ENCODE results near the gene GPHN.

The GPHN gene

DNA sequence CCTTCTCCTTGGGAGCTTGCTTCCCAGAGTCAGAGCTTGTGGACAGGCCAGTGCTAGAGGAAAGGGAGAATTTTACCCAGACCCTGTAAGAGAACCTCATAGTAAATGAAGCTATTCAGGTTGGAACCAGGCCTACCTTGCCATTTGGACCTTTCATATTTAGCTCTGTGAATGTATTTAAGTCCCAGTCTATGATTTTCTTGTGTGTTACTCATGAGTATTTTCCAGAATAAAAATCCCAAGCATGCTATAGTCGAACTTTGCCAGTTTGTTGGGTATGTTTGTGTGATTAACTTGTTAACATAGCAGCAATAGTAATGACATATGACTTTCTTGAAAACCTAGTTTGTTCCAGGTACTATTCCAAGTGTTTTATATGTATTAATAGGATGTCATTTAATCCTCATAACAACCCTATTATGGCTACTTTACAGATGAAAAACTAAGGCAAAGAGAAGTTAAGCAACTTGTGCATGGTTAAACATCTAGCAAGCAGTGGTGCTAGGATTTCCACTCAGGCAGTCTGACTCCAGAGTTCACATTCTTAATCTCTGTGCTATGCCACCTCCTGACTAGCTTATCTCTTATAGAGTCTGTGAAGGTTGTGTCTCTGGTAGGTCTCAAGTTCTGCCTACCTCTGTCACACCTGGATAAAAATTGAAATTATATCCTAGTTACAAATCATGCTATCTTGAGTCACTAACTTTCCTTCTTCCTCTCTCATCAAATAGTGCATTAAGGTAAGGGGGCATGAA is 633.4 kb downstream of the GPHN start:
- DNase-seq (ENCODE audit: low read depth, low spot score), result no peak

DNA sequence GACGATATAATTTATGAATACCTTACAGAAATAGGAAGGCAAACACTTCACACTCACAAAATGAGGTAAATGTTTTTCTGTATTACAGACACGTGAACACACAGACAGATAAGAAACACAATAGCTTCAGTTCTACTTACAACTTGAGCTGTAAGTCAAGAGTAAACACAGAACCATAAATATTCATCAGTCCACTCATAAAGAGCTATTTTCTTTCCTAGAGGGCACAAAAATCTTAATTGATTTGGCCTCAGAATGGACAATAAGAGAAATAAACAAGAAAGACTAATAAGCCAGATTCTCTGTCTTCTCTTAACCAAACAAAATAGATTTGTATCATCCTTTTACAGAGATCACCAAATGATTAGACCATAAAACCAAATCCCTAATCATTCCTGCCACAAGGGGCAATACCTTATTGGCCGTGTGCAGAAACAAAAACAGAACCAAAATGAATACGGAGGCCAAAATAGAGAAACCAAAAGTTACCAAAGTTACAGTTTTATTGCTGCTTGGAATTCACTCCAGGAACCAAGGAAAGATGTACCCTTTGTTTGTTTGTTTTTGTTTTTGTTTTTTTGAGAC is 643.2 kb downstream of the GPHN start:
- DNase-seq (ENCODE audit: low read depth, low spot score), result no peak

DNA sequence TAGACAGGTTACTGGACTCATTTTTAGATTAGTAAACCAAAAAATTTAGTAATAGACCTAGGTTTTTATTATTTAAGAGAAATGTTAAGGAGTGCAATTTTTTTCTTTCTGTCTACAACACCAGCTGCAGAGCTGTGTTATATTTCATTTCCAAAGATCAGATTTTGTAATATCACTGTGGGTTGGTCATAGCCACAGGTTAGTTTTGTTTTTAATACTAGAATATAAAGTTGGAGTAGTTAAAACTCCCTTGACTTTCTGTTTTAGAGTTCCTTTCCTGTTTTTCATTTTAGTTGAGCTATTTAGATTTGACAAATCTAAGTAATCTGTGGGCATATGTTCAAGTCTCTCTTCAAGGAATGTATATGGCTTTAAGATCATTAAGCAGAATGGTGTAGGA is 650.6 kb downstream of the GPHN start:
- DNase-seq (ENCODE audit: low read depth, low spot score), result no peak

DNA sequence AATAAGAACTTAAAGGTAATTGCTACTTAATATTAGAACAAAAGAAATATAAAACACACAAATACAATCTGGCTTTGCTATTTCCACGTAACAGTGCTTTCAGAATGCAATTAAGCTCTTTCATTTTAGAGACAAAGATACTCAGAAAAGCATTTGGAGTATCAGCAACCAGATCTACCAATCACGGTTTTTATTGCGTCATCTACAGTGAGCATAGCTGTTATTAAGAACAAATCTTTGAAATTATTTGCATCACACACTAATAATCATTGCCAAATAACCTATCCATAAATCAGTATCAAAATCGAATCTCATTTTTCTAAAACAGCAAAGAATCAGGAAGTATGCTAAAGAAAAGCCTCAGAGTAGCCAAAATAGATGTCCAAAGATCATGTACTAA is 654.4 kb downstream of the GPHN start:
- DNase-seq (ENCODE audit: low read depth, low spot score), result no peak

DNA sequence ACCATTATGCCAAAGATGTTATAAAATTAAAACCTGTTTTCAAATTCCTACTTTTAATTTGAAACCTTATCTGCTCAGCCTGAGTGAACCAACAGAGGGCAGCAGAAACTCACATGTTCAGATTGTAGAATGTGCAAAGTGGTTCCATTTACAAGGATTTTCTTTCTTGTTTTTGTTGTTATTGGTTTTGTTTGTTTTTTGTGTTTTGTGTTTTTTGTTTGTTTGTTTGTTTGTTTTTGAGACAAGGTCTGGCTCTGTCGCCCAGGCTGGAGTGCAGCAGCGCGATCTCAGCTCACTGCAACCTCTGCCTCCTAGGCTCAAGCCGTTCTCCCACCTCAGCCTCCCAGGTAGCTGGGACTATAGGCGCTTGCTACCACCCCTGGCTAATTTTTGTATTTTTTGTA is 658.5 kb downstream of the GPHN start:
- no peak for DNase-seq (ENCODE audit: low read depth, low spot score)

DNA sequence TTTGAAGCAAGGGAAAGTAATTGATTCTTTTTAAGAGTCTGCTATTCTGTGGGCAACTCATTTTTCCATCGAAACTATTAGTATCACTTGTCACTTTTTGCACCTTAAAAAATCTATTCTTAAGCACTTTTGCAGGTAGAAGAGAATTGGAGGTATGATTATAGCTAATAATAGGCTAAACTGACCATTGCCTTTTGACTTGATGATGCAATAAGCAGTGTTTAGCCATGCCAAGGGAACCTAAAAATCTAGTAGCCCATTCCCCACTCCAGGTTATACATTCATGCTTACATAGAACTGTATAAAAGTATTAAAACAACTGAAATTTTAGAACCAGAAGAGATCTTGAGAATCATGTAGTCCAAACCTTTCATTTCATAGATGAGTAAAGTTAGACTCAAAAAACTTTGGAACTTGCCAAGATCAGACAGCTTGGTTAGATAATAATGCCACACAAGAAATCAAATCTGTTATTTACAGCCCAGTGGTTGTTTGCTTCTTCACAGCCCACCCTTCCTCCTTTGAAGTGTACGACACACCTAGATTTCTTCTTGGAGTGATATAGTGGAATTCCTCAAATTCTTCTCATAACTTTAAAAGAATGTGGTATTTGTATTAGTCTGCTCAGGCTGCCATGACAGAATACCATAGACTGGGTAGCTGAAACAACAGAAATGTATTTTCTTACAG is 659.6 kb downstream of the GPHN start:
- DNase-seq (ENCODE audit: low read depth, low spot score), result no peak

DNA sequence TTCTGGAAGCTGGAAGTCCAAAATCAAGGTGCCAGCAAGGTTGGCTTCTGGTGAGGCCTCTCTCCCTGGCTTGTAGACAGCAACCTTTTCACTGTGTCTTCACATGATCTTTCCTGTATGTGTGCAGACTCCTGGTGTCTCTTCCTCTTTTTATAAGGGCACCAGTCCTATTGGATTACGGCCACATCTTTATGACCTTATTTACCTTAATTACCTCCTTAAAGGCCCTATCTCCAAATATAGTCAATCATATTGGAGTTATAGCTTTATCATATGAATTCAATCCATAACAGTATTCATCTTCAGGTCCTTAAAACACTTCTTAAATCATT is 660.1 kb downstream of the GPHN start:
- DNase-seq (ENCODE audit: low read depth, low spot score), result no peak

DNA sequence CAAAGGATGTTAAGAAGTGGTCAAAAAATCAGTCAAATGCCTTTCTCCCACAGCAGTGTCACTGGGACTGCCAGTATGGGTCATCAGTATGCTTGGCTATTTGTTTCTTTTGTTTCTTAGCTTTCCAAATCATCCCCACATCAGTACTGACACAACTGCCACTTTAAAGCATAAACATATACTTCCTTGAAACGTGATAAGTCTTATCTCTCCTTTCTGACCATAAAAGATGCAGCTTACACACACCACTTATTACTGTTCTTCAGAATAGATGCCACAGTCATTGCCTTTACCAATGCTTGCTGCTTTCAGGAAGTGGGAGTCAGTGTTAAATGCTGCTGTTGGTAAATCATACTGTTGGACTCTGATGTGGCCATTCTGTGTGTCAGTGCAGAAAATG is 662.7 kb downstream of the GPHN start:
- no peak for DNase-seq (ENCODE audit: low read depth, low spot score)

DNA sequence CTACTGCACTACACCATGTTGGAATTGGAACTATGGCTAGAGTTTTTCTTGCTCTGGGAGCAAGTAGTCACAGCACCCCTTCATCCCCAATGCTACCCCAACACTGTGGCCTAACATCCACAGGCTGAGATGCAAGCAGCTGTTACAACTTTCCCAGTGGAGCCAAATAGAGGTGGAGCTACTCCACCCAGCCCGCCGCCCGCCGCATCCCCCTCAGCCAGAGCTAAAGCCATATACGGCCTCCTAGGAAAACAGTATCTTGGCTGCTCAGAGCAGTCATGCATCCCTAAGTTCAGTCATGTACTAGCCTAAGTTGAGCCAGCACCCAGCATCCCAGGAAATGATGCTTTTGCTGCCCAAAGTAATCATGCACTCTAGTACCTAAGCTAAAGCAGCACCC is 664.1 kb downstream of the GPHN start:
- no peak for DNase-seq (ENCODE audit: low read depth, low spot score)

DNA sequence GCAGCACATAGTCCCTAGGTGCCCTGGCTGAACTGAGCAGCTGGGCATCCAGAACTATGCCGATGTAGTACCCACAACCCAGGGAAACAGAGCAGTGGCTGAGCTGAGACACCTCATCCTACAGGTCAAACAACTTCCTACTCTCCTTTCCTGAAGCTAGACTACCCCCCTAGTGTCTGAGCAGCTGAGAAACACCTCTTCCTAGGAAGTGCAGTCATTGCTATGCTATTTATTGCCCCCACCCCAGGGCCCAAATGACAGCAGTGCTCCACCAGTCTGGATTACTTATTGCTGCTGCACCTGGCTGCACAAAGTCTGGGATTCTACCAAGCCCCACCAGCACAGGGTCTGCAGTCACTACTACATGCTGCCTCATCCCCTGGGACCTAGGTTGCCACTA is 664.6 kb downstream of the GPHN start:
- no peak for DNase-seq (ENCODE audit: low read depth, low spot score)

DNA sequence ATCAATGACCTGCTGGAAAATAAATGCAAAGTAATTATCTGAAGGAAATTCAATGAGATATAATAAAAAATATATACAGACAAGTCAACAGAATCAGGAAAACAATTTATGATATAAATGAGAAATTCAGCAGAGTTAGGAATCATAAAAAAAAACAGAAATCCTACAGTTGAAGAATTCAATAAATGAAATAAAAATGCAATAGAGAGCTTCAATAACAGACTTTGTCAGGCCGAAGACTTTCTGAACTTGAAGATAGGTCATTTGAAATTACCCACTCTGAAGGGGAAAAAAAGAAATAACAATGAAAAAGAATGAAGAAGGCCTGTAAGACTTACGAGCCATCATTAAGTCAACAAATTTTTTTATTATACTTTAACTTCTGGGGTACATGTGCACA is 665.8 kb downstream of the GPHN start:
- no peak for DNase-seq (ENCODE audit: low read depth, low spot score)

DNA sequence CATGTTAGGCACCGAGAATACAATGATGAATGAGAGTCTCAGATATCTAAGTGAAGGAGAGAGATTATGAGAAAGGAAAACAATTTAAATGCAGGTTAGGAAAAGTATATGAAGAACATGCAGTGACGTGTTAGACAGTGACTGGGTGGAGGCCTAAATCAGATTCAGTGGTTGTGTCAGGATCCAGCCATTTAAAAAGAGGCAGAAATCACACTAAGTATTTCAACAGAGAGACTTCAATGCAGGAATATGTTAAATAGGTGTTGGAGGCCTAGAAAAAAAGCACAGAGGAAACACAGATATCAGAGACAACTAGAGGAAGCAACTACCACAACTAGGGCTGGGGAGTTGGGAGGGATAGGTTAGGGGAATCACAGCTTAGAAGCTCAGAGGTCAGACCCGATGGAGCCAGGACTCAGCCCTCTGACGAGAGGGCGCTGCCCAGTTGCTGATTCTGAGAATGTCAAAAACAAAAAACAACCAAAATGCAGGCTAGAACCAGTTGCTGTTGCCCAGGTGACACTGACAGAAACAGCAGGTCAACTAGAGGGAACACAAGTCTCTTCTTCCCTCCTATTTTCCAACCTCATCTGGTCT is 678.3 kb downstream of the GPHN start:
- DNase-seq (ENCODE audit: low read depth, low spot score), result no peak

DNA sequence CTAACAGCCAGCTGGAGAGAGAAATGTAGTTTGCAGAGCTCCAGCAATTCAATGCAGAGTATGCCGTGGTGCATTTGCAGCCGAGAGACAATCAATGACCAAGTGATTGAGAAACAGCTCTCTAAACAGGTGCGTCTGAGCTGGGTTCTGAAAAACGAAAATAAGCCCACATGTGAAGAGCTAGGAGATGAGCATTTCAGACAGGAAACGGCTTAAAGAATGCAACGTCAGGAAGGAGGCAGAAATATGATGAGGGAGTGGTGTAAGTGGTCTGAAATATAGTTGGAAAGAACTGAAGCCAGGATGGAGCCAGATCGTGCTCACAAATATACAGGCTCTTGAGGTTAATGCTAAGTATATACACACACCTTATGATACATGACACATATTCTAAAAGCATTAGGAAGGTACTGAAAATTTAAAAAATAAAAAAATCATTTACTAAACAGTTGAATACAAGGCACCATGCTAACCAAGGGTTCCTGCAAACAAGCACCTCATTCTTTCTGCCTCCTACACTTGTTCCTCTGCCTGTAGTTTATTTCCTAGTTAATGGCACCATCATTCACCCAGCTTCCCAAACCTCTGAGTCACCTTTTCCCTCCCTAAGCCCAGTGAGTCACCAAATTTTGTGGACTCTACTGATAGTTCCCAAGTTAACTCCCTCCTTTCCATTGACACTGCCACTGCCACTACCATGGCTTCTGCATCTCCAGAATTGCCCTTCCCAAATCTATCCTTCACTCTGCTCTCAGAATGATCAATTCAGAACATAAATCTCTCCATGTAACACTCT is 679.0 kb downstream of the GPHN start:
- DNase-seq (ENCODE audit: low read depth, low spot score), result no peak

DNA sequence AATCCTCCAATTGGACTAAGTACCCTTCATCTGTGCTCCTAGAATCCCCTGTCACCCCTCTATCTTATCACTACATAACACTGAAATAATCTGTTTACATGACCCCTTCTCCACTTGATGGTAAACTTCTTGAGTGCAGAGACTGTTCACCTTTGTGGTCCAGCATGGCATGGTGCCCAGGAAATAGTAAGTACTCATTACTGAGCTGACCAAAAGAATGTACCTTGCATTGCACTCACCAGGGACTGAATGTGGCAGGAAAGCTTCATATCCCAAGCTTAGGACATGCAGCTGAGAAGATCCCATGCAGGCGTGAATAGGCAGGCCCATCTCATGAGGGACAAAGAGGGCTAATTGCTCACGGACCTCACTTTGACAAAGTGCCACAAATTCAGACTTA is 679.9 kb downstream of the GPHN start:
- no peak for DNase-seq (ENCODE audit: low read depth, low spot score)

DNA sequence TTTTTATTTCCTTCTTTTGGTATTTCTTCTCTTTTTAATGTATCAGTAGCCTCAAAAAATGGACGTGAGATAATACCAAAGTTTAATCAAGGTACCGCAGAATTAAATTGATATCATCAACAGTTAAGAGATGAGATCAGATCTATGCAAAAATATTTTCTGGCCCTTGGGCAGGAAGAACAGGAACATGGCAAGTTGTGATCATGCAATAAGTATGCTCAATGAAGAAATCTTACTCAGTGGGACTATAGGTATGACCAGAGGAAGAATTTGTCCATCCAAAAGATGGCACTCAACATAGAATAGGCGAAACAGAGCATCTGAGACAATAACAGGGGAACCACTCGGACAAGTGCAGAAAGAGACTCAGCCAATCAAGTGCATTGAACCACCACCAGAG is 680.4 kb downstream of the GPHN start:
- no peak for DNase-seq (ENCODE audit: low read depth, low spot score)

DNA sequence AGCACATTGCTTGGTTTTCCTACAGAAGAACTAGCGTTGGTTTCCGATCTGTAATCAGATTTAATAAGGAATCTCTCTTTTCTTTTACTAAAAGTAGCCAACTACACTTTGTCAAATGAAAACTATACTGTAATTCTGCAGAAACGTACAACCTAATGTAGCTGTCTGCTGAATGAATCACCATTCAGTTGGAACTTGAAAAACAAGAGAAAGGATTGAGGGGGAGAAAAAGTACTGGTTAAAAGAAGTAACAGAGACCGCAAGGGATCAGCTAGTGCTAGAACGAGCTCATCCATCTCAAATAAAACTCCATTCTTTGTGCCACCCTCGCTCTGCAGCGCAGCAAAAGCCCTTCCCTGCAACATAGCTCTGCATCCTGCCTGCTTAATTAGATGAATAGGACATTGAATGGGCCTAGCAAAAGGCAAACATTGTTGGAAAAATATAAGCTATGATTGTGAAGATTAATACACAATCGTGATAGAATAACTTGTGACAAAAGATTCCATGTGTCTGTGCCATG is 683.9 kb downstream of the GPHN start:
- DNase-seq (ENCODE audit: low read depth, low spot score), result no peak

DNA sequence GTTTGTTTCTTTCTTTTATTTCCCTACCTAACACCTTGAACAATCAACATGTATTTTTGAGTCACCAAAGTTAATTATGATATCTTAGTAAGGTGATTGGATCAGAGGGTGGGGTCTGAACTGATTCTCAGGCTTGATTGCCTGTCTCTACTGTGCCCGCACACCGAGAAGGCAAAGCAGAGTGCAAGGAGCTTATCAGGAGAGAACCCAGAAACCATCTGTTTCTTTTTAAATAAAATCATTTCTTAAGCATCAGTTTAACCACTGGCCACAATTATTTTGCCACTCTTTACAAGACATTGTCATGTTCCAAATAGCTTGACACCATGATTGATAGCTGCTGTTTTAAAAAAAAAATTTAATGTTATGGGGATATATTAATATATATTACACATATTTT is 684.4 kb downstream of the GPHN start:
- no peak for DNase-seq (ENCODE audit: low read depth, low spot score)

DNA sequence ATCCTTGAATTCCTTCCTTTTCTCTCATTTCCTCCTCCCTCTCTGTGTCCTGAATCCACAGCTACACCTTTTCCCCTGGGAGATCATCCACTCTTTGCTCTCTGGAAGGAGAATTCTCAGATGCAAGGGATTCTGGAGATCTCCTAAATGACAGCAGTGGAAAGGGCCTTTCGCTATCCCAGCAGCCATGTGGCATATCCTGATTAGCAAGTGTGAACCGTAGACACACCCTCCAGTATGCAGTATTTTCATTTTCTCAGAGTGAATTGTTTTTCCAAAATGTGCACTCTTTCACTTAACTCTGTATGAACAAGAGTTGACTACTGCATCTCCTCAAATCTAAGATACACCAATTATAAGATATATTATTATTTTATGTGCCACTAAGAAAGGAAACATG is 687.3 kb downstream of the GPHN start:
- DNase-seq (ENCODE audit: low read depth, low spot score), result no peak

DNA sequence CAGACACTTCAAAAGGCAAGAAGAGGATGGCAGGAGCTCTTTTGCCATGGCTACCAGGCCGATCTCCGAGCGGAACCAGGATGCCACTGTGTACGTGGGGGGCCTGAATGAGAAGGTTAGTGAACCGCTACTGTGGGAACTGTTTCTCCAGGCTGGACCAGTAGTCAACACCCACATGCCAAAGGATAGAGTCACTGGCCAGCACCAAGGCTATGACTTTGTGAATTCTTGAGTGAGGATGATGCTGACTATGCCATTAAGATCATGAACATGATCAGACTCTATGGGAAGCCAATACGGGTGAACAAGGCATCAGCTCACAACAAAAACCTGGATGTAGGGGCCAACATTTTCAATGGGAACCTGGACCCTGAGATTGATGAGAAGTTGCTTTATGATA is 691.1 kb downstream of the GPHN start:
- DNase-seq (ENCODE audit: low read depth, low spot score), result no peak

DNA sequence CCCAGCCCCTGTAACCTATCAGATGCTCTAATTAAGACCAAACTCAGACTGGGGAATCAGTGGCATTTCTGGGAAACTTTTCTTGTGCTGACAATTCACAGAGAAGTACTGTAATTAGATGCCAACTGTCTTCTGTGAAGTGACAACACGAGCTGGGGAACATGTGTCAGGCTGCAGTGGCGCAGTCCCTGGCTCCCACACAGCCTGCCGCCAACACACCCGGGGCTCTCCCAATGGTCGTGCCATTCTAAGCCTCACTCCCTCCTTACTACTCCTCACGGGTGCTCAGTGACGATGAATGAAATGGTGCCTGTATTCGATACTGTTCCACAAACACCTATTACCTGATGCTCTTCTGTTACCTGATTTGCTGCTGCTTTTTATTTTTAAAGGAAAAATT is 699.9 kb downstream of the GPHN start:
- DNase-seq (ENCODE audit: low read depth, low spot score), result no peak

DNA sequence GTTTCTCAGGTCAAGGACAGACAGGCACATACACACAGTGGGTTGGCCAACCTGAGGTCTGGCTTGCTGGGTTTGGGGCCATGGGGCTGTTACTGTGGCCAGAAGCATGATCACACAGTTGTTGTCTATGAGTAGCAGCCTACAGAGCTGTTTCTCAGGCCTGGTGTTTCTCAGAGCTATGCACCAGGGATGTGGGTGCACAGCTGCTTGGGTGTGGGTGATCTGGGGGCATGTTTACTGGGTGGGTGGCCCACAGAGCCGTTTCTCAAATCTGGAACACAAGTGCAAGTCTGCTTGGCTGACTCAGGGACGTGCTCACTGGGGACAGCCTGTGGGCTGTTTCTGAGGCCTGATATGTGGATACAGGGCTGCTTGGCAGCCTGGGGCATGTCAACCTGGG is 710.2 kb downstream of the GPHN start:
- no peak for DNase-seq (ENCODE audit: low read depth, low spot score)
